K562 (cell line): Measurements from ENCODE around the gene FXYD1. TPM values are rescaled to one million over a fixed set of nuclear protein-coding genes. Genes with fewer than 3 reads are reported as not detected.

Source experiments
- BMI1 ChIP-seq: fragments of 150-350 bp; IDR thresholded peaks from 2 replicates; pipeline ENCODE4 v1.6.1; 2014; ENCODE audit warnings: low read length
- CTBP1 ChIP-seq: fragments of 450-650 bp; IDR thresholded peaks from 2 replicates; pipeline ENCODE4 v1.6.1; 2016; ENCODE audit warnings: borderline replicate concordance
- CXXC5 ChIP-seq: fragments of 250-450 bp; sonication (Bioruptor Pico); IDR thresholded peaks from 2 replicates; pipeline ENCODE4 v1.8.0; 2022; ENCODE audit warnings: inconsistent platforms, mild to moderate bottlenecking, moderate library complexity
- E2F4 ChIP-seq: sonication (generic); formaldehyde crosslinking; IDR thresholded peaks from 2 replicates; pipeline ENCODE4 v1.8.0; 2022; ENCODE audit warnings: mild to moderate bottlenecking, low read depth, missing genetic modification reagents
- ELK3 ChIP-seq: fragments of 450-650 bp; formaldehyde crosslinking; IDR thresholded peaks from 2 replicates; pipeline ENCODE4 v1.4.0; 2020; ENCODE audit warnings: mild to moderate bottlenecking
- EP300 ChIP-seq: IDR thresholded peaks from 2 replicates; pipeline ENCODE4 v1.6.1; 2012; ENCODE audit warnings: low read length, improper control_type of control experiment
- GABPA ChIP-seq: fragments of 200-800 bp; sonication (Bioruptor generic); conservative IDR thresholded peaks from 2 replicates; pipeline ENCODE4 v1.6.1; 2016; ENCODE audit warnings: low read depth, missing genetic modification characterization, missing compliant biosample characterization
- KDM4B ChIP-seq, 2 experiments: fragments of 450-650 bp in 1 of 2; sonication (generic) in 1 of 2; IDR thresholded peaks; 2 replicates each; pipeline ENCODE4 v1.6.1; 2016 to 2017; ENCODE audit warnings: borderline replicate concordance in 2 of 2, antibody characterized with exemption in 1 of 2, low read depth in 1 of 2, mild to moderate bottlenecking in 1 of 2
- KLF6 ChIP-seq: fragments of 250-450 bp; sonication (Bioruptor Pico); IDR thresholded peaks from 2 replicates; pipeline ENCODE4 v1.4.0; 2020; ENCODE audit warnings: mild to moderate bottlenecking, moderate library complexity, borderline replicate concordance
- MBD2 ChIP-seq: sonication (generic); IDR thresholded peaks from 2 replicates; pipeline ENCODE4 v1.6.1; 2016; ENCODE audit warnings: low read depth, borderline replicate concordance
- NRF1 ChIP-seq, 2 experiments: fragments of 450-650 bp; IDR thresholded peaks in 1 of 2; conservative IDR thresholded peaks in 1 of 2; 2 replicates each; pipeline ENCODE4 v1.6.1; 2014; ENCODE audit warnings: mild to moderate bottlenecking in 2 of 2
- PHF8 ChIP-seq: fragments of 200-600 bp; sonication (generic); IDR thresholded peaks from 2 replicates; pipeline ENCODE4 v1.6.1; 2012; ENCODE audit warnings: mixed run types, mild to moderate bottlenecking, inconsistent platforms, low read length, moderate library complexity, borderline replicate concordance
- USF1 ChIP-seq: sonication (generic); formaldehyde crosslinking; IDR thresholded peaks from 2 replicates; pipeline ENCODE4 v1.9.0; 2022; ENCODE audit warnings: mild to moderate bottlenecking, missing genetic modification reagents
- XRCC3 ChIP-seq: fragments of 450-650 bp; IDR thresholded peaks from 2 replicates; pipeline ENCODE4 v1.6.1; 2017; ENCODE audit warnings: mild to moderate bottlenecking, moderate library complexity
- ZBTB2 ChIP-seq: fragments of 450-650 bp; IDR thresholded peaks from 2 replicates; pipeline ENCODE4 v1.6.1; 2016; ENCODE audit warnings: antibody characterized with exemption
- ZBTB33 ChIP-seq: sonication (generic); formaldehyde crosslinking; IDR thresholded peaks from 2 replicates; pipeline ENCODE4 v1.8.1; 2023; ENCODE audit warnings: mild to moderate bottlenecking, missing genetic modification reagents
- ZBTB9 ChIP-seq: fragments of 450-650 bp; formaldehyde crosslinking; IDR thresholded peaks from 2 replicates; pipeline ENCODE4 v1.4.0; 2020; ENCODE audit warnings: mild to moderate bottlenecking, moderate library complexity
- ZFPM2 ChIP-seq: fragments of 250-450 bp; sonication (Bioruptor Pico); IDR thresholded peaks from 2 replicates; pipeline ENCODE4 v1.5.1; 2022; ENCODE audit warnings: mild to moderate bottlenecking
- ZNF282 ChIP-seq: sonication (generic); formaldehyde crosslinking; IDR thresholded peaks from 2 replicates; pipeline ENCODE4 v1.8.1; 2023; ENCODE audit warnings: missing genetic modification reagents
- polyA plus RNA-seq, 8 experiments: library from polyadenylated mRNA; depleted of rRNA in 4 of 8; stranded (reverse) in 5 of 8; unstranded in 3 of 8; fragments of >200 nt; fragmentation: Nextera tagmentation in 2 of 8; fragmentation: Illumina TruSeq in 1 of 8; extraction: Ambion mirVana in 2 of 8; extraction: Trizol in 1 of 8; gene quantifications; 2 replicates each; pipeline versions ENCODE4 v1.2.1 to v1.2.3, GENCODE V29; 2011 to 2014; ENCODE audit warnings: inconsistent platforms in 1 of 8, missing spikeins in 1 of 8
- total RNA-seq, 7 experiments: library from RNA; depleted of rRNA in 6 of 7; stranded (reverse); fragments of >200 nt in 6 of 7; fragmentation: Illumina TruSeq in 2 of 7; extraction: Trizol in 2 of 7; gene quantifications; 2 replicates each; pipeline versions ENCODE4 v1.2.1 to v1.2.3, GENCODE V29; 2011 to 2021; ENCODE audit warnings: low replicate concordance in 1 of 7

FXYD1 gene
- total and polyA plus RNA-seq, 9 of the 15 experiments (the other 6 are each of a cell fraction or from before 2014, with no cell fraction given) = 0.40 to 3.2 (median 1.8) TPM; not detected in 3

GRCh38 chr19:35154525-35155406 lies 16.1 kb downstream of the FXYD1 start, which contains the start of gene FXYD5 (continued):
- TF ChIP-seq KLF6 = no peak; the same call in 1 of the 2 replicates
- TF ChIP-seq ZBTB2 = 0 out of 2 replicates have a peak, but pooled peaks have one; percentile 24
- peak; percentile 69 to 72 for TF ChIP-seq NRF1 (conservative IDR thresholded peaks at IDR 0.05 in 1 of 2, IDR thresholded peaks at IDR 0.05 in 1 of 2)
- TF ChIP-seq BMI1 = no peak
- TF ChIP-seq ZNF282 (CRISPR knock-in tag) = no peak
- TF ChIP-seq CTBP1 = peak; percentile 75; the same call in 1 of the 2 replicates
- TF ChIP-seq EP300 = 0 out of 2 replicates have a peak, but pooled peaks have one; percentile 30
- TF ChIP-seq GABPA (tag) = 0 out of 2 replicates have a peak, but pooled peaks have one; percentile 40
- TF ChIP-seq ZFPM2 (CRISPR knock-in tag) = no peak
- TF ChIP-seq ZBTB9 = 0 out of 2 replicates have a peak, but pooled peaks have one; percentile 22
- TF ChIP-seq MBD2 = peak; percentile 76
- TF ChIP-seq E2F4 = no peak
- no peak for TF ChIP-seq ELK3 (CRISPR knock-in tag)
- peak; percentile 83 for TF ChIP-seq PHF8
- TF ChIP-seq USF1 (CRISPR knock-in tag) = no peak
- TF ChIP-seq CXXC5 = peak; percentile 68
- 0 out of 4 replicates have a peak, but pooled peaks of 1 of the 2 experiments have one; percentile 41 for TF ChIP-seq KDM4B (IDR thresholded peaks at IDR 0.05; ENCODE audit: borderline replicate concordance in 2 of 2, low read depth in 1 of 2)
- TF ChIP-seq ZBTB33 = 0 out of 2 replicates have a peak, but pooled peaks have one; percentile 21
- no peak for TF ChIP-seq XRCC3
